ENCODE data around the gene ACYP2.
A peak's percentile ranks its signal among the peaks of the same experiment; 100 is the strongest.
"Not testable (repeated sequence)": the region's sequence is repeated elsewhere in the genome, so short reads cannot be mapped to it uniquely, and the experiment has no call there.

ACYP2 gene

GRCh38 chr2:54097124-54097523 lies 18.3 kb upstream of the ACYP2 start:
- no peak for DNase-seq (ENCODE audit: extremely low read depth in 1 of 2, low read depth in 1 of 2)

DNA sequence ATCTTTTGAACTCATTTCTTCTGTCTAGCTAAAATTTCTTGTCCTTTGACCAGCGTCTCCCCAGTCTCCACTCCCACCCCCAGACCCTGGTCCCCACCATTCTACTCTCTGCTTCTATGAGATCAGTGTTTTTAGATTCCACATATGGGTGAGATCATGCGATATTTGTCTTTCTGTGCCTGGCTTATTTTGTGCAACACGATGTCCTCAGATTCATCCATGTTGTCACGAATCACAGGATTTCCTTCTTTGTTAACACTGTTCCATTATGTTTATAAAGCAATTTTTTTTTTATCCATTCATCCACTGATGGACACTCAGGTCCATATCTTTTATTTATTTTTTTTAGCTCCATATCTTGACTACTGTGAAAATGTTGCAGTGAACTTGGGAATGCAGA lies 16.0 kb upstream of the ACYP2 start:
- no peak for DNase-seq (ENCODE audit: extremely low read depth in 1 of 2, low read depth in 1 of 2)

DNA sequence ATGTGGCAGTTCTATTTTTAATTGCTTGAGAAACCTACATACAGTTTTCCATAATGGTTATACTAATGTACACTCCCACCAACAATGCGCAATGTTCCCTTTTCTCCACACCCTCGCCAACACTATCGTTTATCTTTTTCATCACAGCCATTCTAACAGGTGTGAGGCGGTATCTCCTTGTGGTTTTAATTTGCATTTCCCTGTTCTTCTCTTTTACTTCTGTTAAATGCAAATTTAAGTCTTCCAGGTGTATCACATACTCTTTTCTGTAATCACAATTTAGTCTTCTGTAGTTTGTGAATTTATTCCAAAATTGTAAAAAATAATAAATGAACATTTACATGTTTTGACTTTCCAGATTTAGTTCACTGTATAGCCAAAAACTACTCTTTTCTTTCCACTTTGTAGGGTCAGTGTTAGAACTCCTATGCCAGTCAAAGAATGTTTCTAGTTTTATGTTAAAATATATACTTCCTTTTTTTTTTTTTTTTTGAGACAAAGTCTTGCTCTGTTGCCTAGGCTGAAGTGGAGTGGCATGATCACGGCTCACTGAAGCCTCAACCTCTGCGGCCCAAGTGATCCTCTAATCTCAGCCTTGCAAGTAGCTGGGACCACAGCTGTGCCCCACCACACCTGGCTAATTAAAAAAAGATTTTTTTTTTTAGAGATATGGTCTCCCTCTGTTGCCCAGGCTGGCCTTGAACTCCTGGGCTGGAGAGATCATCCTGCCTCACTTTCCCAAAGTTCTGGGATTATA lies 15.4 kb upstream of the ACYP2 start:
- no peak for DNase-seq (ENCODE audit: extremely low read depth in 1 of 2, low read depth in 1 of 2)

DNA sequence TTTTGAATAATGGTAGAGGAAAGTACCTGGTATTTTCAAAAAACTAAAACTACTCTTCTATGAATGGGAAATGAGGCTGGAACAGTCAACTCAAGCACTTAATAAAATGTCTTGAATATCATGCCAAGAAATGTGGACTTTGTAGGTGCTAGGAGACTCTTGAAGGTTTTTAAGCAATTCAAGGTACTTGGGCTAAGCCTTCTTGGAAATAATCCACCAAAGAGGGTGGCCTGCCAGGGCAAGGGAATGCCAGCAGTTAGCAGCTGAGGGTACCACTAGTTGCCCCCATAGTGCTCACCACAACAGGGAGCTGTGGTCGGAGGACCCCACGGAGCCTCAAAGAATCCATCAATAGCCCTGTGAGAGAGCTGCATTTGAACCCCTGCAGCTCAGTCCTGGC lies 14.6 kb upstream of the ACYP2 start:
- no peak for DNase-seq (ENCODE audit: extremely low read depth in 1 of 2, low read depth in 1 of 2)

- DNase-seq (ENCODE audit: extremely low read depth in 1 of 2, low read depth in 1 of 2) = peak in 1 of 2 donors; percentile 6
Measured at GRCh38 chr2:54103454-54104314, 11.7 kb upstream of the ACYP2 start.

DNA sequence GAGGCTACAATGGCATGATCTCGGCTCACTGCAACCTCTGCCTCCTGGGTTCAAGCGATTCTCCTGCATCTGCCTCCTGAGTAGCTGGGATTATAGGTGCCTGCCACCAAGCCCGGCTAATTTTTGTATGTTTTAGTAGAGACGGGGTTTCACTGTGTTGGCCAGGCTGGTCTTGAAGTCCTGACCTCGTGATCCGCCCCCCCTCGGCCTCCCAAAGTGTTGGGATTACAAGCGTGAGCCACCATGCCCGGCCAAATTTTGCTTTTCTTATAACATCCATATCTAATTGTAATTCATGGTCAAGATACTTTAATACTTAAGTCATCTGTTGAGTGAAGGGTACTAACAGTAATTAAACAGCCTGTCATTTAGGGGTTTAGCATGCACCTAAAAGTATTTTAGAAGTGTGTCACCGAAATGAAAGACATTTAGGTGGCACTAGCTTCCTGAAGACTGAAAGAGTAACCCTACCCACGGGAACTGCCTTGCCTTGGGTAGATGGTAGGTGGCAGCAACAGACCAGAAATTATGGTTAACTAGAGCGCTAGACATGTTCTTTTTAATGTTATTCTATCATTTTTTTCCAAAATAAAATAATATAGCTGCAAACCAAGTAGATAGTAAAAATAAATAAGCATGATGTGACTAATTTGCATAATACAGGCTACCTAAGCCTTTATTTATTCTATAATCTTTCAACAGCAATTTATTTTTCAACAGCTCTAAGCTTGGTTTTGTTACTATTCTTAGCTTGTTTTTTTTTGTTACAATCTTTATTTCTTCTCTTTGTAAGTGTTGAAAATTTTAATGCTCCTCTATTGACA lies 8.6 kb upstream of the ACYP2 start:
- no peak for DNase-seq (ENCODE audit: extremely low read depth in 1 of 2, low read depth in 1 of 2)

DNA sequence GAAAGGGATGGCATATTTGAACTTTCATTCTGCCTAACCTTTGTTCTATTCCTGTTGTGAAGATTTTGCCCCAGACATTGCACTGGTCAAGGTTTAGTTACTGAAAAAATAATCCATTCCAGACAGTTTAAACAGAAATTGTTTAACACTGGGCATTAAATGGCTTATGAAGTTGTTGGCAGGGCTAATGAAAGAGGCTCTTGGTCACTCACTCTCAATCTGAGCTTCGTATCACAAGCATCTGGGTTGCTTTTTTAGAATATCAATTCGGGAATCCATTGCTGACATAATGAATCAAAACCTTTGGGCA lies 8.0 kb upstream of the ACYP2 start:
- no peak for DNase-seq (ENCODE audit: extremely low read depth in 1 of 2, low read depth in 1 of 2)

GRCh38 chr2:54107903-54108615 lies 7.4 kb upstream of the ACYP2 start:
- DNase-seq (ENCODE audit: extremely low read depth in 1 of 2, low read depth in 1 of 2) = no peak

DNA sequence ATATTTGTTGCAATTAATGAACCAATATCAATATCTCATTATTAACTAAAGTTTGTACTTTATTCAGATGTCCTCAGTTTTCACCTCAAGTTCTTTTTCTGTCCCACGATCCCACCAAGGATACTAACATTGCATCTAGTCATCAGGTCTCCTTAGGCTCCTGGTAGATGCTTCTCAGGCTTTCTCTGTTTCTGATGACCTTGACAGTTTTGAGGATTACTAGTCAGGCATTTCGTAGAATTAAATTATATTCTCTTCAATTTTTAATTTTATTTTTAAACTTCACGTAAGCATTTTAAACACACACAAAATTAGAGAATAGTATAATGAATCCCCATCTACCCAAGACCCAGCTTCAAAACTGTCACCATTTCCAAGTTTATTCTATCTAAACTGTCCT lies 5.6 kb upstream of the ACYP2 start:
- DNase-seq (ENCODE audit: extremely low read depth in 1 of 2, low read depth in 1 of 2) = no peak

DNA sequence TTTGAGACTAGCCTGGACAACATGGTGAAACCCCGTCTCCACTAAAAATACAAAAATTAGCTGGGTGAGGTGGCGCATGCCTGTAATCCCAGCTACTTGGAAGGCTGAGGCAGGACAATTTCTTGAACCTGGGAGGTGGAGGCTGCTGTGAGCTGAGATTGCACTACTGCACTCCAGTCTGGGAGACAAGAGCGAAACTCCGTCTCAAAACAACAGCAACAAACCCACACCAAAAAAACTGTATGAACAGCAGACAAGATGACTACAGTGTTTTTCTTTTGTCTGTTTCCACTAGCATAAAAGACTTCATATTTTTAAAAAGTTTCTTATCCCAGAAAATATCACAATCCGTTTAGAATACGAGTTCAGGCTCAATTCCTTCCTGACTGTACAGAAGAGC lies 936 bp upstream of the ACYP2 start:
- DNase-seq (ENCODE audit: extremely low read depth in 1 of 2, low read depth in 1 of 2) = not testable (repeated sequence)

DNA sequence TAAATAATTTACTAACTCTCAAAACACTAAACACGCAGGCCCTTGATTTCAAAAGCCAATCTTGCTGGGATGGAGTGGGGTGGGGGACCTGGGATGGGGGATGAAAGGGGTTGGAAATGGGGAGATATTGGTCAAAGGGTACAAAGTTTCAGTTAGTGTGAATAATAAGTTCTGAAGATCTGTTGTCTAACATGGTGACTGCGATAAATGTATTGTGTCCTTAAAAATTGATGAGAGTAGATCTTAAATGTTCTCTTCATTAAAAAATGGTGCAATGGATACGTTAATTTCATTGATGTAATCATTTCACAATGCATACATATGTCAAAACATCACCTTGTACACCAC lies 505 bp upstream of the ACYP2 start:
- no peak for DNase-seq (ENCODE audit: extremely low read depth in 1 of 2, low read depth in 1 of 2)

- not testable (repeated sequence) for DNase-seq (ENCODE audit: extremely low read depth in 1 of 2, low read depth in 1 of 2)
Measured at GRCh38 chr2:54116598-54116997, 1.2 kb downstream of the ACYP2 start.

DNA sequence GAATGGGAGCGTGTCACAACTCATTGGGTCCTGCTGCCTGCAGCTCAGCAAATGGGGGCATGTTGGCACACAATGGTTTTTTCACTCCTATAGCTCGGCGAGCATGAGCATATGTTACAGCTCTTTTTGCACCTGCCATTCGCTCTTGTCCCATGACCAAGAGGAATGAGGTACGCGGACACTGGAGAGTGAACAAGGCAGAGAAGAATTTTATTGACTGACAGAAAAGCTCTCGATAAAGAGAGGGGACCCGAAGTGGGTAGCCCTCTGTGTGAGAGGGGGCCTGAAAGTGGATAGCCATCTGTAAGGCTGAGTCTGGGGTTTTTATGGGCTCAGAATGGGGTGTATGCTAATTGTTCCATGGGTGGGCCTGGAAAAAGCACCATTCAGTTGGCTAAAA lies 5.5 kb downstream of the ACYP2 start:
- DNase-seq (ENCODE audit: extremely low read depth in 1 of 2, low read depth in 1 of 2) = no peak

DNA sequence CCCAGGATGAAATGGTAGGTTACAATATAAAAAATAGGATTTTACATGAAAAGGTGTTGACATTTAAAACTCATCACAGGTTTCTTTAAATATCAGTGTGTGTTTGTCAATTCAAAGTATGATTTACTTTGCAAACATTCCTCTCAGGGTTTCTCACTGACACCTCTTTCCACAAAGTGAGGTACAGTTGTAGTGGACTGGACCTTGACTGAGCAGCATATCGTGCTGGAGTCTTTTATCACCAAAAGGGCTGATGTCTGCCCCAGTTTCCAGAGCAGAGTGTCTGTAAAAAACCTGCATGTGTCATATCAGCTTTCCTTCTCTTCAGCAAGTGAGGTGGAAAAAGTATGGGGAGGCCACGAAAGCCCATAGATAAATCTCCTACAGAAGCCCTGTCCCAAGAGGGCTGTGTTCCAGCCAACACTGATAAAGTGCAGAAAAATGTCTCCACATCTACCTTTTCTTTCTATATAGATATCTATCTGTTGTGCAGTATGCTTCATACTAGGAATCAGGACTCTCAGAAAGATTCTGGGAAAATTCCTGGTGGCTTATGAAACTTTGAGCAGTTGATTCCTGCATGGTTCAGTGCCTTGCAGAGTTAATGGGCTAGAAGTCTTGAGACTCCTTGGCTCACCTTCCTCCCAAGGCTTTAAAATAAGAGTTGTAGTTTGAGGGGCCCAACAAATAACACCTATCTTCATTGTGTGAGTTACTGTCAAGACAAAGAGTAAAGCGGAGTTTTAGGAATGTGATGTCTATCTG lies 6.9 kb downstream of the ACYP2 start:
- DNase-seq (ENCODE audit: extremely low read depth in 1 of 2, low read depth in 1 of 2) = no peak

GRCh38 chr2:54122939-54123338 lies 7.5 kb downstream of the ACYP2 start:
- no peak for DNase-seq (ENCODE audit: extremely low read depth in 1 of 2, low read depth in 1 of 2)

- not testable (repeated sequence) for DNase-seq (ENCODE audit: extremely low read depth in 1 of 2, low read depth in 1 of 2)
Measured at GRCh38 chr2:54127174-54127573, 11.8 kb downstream of the ACYP2 start.

DNA sequence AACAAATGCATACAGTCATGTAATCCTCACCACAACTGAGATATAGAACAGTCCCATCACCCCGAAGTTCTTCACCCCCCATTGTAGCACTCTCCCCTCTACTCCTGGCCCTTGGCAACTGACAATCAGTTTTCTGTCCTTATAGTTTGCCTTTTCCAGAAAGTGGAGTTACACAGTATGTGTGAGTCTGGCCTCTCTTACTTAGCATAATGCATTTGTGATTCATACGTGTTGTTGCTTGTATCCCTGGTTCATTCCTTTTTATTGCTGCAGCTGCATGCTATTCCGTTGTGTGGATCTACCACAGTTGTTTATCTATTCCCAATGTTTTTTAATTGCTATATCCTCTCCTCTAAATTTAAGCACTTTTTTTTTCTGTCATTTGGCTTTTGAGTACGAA lies 17.6 kb downstream of the ACYP2 start:
- no peak for DNase-seq (ENCODE audit: extremely low read depth in 1 of 2, low read depth in 1 of 2)

GRCh38 chr2:54139210-54139609 lies 23.8 kb downstream of the ACYP2 start:
- no peak for DNase-seq (ENCODE audit: extremely low read depth in 1 of 2, low read depth in 1 of 2)

GRCh38 chr2:54143780-54144179 lies 28.4 kb downstream of the ACYP2 start:
- no peak for DNase-seq (ENCODE audit: extremely low read depth in 1 of 2, low read depth in 1 of 2)

- DNase-seq (ENCODE audit: extremely low read depth in 1 of 2, low read depth in 1 of 2) = no peak
Measured at GRCh38 chr2:54148391-54148790, 33.0 kb downstream of the ACYP2 start.
